Measurements from ENCODE around the gene DHRSX.
"Not testable (repeated sequence)": the region's sequence is repeated elsewhere in the genome, so short reads cannot be mapped to it uniquely, and the experiment has no call there.

Gene DHRSX

DNA sequence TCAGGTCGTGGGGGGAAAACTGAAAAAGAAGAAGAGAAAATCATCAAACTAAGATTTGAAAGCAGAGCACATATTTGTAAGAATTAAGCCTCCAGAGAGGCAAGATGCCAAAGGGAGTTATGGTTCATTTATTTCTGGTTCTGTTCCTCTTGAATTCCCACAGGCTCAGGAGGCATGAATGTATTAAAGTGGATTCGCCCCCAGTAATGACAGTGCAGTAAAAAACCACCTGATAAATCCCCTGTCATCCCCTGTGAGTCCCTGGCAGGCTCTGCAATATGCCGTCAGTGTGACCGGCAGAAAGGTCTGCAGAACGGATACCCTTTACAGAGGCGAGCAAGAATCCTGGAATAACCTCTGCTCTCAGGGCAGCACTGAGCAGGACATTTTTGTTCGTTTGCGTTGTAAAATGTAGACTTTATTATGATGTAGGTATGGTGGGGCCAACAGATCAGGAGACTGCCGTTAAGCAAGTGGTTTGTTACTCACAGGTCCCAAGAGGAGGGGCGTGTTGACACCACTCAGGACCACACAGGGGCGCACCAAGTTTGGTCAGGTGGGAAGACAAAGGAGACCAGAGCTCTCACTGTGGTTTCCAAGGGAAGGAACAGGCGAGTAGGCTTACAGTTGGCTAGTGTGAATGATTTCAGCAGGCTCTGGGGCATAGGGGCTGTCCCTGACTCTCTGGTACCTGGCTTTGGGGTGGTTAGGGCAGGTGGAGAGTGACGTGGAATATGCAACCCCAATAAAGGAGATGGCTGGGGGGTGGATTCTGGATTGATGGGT is 75.3 kb downstream of the DHRSX start:
- DNase-seq (ENCODE audit: low spot score) = no peak

- no peak for DNase-seq (ENCODE audit: low spot score)
Measured at GRCh38 chrX:2424317-2424716, 76.5 kb downstream of the DHRSX start.

- no peak for DNase-seq (ENCODE audit: low spot score)
Measured at GRCh38 chrX:2423899-2424298, 76.9 kb downstream of the DHRSX start.

DNA sequence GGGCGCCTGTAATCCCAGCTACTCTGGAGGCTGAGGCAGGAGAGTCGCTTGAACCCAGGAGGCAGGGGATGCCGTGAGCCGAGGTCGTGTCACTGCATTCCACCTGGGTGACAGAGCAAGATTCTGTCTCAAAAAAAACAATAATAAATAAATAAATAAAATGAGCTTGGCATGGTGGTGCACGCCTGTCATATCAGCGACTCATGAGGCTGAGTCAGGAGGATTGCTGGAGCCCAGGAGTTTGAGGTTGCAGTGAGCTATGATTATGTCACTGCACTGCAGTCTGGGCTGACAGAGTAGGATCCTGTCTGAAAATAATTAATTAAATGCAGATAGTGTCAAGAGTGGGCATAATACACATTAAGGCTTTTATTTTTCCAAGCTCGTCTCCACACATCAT is 77.5 kb downstream of the DHRSX start:
- DNase-seq (ENCODE audit: low spot score) = no peak

GRCh38 chrX:2419418-2419817 is 81.4 kb downstream of the DHRSX start:
- DNase-seq (ENCODE audit: low spot score) = not testable (repeated sequence)

- no peak for DNase-seq (ENCODE audit: low spot score)
Measured at GRCh38 chrX:2418000-2418399, 82.8 kb downstream of the DHRSX start.

DNA sequence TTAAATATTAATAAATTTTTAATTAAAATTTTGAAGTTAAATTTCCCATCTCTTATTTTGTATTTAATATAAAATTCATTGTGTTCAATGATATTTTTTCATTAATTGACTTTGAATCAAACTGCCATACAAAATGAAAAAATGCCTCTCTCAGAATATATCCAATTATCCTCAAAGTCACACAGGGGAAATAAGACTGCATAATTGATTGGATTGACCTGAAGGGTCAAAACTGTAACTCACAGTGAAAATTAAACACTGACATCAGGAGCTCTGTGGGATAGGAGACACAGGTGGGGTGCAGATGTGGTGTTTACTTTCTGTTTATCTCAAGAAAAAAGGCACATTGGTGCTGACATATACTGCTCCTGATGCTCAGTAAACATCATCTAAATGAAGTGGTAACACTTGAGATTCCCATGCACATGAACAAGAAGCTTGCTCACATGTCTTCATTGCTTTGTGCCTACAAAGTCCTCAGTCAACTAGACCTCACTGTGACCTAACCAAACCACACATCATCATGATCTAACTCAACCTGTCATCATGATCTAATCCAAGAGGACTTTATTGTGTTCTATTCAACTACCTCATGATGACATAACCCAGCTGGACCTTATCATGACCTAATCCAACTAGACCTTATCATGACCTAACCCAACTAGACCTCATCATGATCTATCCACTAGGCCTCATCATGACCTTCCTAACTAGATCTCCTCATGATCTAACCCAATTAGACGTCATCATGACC is 83.7 kb downstream of the DHRSX start:
- DNase-seq (ENCODE audit: low spot score) = no peak

- DNase-seq (ENCODE audit: low spot score) = no peak
Measured at GRCh38 chrX:2414384-2414783, 86.4 kb downstream of the DHRSX start.

- no peak for DNase-seq (ENCODE audit: low spot score)
Measured at GRCh38 chrX:2413969-2414368, 86.8 kb downstream of the DHRSX start.

GRCh38 chrX:2412131-2412530 is 88.6 kb downstream of the DHRSX start:
- no peak for DNase-seq (ENCODE audit: low spot score)

DNA sequence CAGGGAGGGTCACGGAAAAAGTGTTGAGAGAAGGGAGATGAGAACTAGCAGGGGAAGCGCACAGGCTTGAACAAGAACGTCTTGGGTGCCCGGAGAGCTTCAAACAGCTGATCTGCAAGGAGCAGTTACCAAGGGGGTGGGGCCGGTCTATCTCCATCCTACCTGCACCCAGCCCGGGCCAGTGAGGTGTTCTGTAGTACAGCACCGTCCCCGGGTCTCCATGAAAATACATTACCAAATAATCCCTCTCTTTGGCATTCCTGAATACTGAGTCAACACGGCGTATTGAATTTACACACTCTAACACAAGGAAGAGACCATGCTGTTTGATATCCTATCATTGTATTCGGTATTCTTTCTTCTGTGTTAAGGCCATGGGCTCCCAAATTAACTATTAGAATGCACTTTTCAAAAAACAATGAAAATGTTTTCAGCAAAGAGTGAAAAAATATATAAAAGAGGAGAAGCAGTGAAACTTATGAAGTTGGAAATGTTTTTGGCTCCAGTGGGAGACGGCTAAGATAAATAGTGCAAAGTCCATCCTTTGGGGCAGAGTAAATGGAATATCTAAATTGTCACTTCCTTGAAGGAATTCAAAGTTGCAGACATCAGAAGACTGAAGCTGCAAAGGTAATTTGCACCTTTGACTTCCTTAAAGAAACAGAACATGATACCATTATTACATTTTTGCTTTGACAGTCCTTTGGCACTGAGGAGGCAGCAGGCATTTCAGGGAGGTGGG is 90.3 kb downstream of the DHRSX start:
- no peak for DNase-seq (ENCODE audit: low spot score)

DNA sequence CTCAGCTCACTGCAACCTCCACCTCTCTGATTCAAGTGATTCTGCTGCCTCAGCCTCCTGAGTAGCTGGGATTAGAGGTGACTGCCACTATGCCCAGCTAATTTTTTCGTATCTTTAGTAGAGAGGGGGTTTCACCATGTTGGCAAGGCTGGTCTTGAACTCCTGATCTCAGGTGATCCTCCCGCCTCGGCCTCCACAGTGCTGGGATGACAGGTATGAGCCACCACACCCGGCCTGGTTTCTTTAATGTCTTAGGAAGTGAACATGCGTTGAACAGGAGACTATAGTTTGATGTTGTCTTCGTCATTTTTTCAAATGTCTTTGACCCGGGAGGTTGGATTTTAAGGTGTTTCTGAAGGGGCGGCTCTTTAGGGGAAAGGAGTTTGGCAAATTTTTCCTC is 91.0 kb downstream of the DHRSX start:
- DNase-seq (ENCODE audit: low spot score) = no peak

DNA sequence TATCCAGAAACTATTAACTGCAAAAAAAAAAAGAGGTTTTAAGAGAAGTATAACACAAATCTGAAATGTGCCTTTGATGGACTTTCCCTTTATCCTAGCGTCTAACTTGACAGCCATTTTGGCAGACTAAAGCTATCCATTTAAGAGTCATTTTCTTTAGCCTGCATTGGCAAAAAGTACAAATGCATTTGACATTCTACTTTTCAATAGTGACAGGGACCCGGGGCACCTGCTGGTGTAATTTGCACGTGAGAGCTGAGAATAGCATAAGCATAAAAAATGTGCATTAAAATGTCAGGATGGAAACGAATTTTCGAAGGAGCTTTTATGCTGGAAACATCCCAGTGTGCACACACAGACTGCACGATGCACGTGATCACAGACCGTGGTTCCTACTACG is 91.9 kb downstream of the DHRSX start:
- no peak for DNase-seq (ENCODE audit: low spot score)

DNA sequence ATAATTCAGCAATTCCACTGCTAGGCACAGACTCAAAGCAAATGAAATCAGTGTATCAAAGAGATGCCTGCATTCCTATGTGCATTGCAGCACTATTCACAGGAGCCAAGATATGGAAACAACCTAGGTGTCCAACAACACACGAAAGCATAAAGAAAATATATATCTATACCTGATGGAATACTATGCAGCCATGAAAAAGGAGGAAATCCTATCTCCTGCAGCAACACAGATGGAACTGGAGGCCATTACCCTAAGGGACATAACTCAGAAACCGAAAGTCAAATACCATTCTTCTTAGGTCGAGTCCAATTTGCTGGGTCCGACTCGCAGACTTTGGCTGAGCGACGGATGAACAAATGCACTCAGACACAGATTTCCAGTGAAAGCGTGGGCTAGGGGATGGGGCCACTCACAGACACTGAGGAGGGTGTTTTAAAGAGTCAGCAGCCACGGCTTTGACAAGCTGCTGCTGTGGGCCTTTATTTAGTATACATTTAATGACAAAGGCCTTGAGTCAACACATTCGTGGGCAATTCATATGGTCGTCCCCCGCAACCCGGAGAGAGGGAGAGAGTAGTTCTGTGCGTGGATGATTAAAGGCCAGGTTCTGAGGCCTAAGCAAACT is 93.8 kb downstream of the DHRSX start:
- no peak for DNase-seq (ENCODE audit: low spot score)

- DNase-seq (ENCODE audit: low spot score) = no peak
Measured at GRCh38 chrX:2404776-2405175, 96.0 kb downstream of the DHRSX start.

GRCh38 chrX:2402361-2402690 is 98.5 kb downstream of the DHRSX start:
- DNase-seq (ENCODE audit: low spot score) = no peak

- peak; percentile 13 for DNase-seq (ENCODE audit: low spot score)
Measured at GRCh38 chrX:2401590-2402360, 99.0 kb downstream of the DHRSX start.

DNA sequence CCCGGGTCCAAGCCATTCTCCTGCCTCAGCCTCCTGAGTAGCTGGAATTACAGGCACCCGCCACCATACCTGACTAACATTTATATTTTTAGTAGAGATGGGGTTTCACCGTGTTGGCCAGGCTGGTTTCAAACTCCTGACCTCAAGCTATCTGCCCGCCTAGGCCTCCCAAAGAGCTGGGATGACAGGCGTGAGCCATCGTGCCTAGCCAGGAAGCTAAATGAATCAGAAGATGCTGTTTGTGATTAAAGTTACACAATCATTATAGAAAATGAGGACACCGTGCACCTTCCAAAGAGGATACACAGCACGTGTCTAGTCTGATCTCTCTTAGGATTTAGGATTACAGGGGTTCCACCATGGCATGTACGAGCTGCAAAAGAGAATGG is 99.6 kb downstream of the DHRSX start:
- DNase-seq (ENCODE audit: low spot score) = peak; percentile 20

- DNase-seq (ENCODE audit: low spot score) = peak; percentile 56
Measured at GRCh38 chrX:2398064-2398656, 102.6 kb downstream of the DHRSX start.

DNA sequence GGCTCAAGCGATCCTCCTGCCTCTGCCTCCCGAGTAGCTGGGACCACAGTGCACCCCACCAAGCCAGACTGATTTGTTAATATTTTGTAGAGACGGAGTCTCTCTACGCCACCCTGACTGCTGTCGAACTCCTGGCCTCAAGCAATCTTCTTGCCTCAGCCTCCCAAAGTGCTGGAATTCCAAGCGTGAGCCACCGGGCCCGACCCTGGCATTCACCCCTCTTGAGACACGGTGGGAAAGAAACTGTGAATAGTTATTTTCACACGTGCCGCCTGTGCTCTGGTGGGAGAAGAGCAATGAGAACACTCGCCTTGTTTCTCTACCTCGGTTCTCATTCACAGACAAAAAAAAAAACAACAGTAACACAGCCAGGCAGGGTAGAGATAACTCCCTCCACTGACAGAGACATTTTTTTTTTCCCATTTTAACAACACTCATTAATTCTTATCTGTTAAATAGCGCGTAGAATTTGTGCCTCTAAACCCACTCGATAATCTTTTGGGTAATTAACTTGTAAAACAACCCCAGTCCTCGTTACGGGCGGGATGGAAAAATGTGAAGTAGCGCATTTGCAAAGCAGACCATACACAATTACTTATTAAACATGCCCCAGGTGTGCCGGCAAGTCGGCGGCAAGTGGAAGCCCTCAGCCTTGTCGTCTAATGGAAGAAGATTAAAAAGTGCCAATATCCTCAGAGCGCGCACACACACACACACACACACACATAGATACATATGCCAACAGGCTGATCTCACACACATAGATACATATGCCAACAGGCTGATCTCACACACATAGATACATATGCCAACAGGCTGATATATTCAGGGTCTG is 103.3 kb downstream of the DHRSX start:
- DNase-seq (ENCODE audit: low spot score) = no peak

Measured in AG08395 (cell line).